ENCODE data around the gene CDAN1.

- TF ChIP-seq CTCF (conservative IDR thresholded peaks at IDR 0.05) (no peak), ZFX (IDR thresholded peaks at IDR 0.05) (no peak)
These were observed 38.5 kb upstream of the CDAN1 start for GRCh38 chr15:42775416-42775815.
